Brain microvascular endothelial cell (primary cell): ENCODE results near the gene DDX25.

Source experiments
- DNase-seq: peaks from one replicate; pipeline ENCODE4 v3.0.0-alpha.2; 2020
- H3K27ac ChIP-seq: fragments of 250-450 bp; sonication (Bioruptor Pico); 2 replicates; pipeline ENCODE4 v1.5.1; 2020; ENCODE audit warnings: mild to moderate bottlenecking, moderate library complexity
- H3K27me3 ChIP-seq: fragments of 250-450 bp; sonication (Bioruptor Pico); replicated peaks from 2 replicates; pipeline ENCODE4 v1.5.1; 2020; ENCODE audit warnings: mild to moderate bottlenecking
- H3K36me3 ChIP-seq: fragments of 250-450 bp; sonication (Bioruptor Pico); replicated peaks from 2 replicates; pipeline ENCODE4 v1.5.1; 2020; ENCODE audit warnings: mild to moderate bottlenecking
- H3K4me3 ChIP-seq: 2 replicates; pipeline ENCODE4 v1.5.1; 2011; ENCODE audit warnings: low read depth, mild to moderate bottlenecking, control low read depth, low read length, moderate library complexity
- in situ Hi-C: cut with HindIII; loops from 2 replicates; pipeline ENCODE4 v1.10.0; 2017; ENCODE audit warnings: low sequenced_read_pairs, low pct_ligation_motif_present
- TF ChIP-seq, protein P1 (sequence below): IDR thresholded peaks from 2 replicates; pipeline ENCODE4 v1.5.1; 2011; ENCODE audit warnings: low read depth, mild to moderate bottlenecking, moderate library complexity, low read length, control low read depth, inconsistent platforms; ENCODE audit errors: missing control alignments

DDX25 gene

DNA sequence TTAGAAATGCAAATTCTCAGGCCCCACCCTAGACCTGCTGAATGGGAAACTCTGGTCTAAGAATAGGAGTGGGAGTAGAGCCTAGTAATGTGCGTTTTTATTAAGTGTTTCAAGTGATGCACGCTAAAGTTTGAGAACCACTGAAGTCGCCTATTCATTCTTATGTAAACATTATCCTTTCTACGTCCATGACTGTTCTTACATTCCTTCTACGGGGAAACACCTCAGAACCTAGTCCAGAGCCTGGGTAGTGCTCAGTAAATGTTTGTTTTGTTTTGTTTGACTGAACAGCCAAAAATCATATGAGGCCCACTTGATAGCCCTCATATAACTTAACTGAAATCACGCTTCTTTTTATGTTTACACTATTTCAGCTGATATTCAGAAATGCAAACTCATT lies 71.3 kb downstream of the DDX25 start:
- no peak for DNase-seq
- no peaks in the 10 kb centered on the region for H3K27me3 ChIP-seq
- TF ChIP-seq, protein P1, sequence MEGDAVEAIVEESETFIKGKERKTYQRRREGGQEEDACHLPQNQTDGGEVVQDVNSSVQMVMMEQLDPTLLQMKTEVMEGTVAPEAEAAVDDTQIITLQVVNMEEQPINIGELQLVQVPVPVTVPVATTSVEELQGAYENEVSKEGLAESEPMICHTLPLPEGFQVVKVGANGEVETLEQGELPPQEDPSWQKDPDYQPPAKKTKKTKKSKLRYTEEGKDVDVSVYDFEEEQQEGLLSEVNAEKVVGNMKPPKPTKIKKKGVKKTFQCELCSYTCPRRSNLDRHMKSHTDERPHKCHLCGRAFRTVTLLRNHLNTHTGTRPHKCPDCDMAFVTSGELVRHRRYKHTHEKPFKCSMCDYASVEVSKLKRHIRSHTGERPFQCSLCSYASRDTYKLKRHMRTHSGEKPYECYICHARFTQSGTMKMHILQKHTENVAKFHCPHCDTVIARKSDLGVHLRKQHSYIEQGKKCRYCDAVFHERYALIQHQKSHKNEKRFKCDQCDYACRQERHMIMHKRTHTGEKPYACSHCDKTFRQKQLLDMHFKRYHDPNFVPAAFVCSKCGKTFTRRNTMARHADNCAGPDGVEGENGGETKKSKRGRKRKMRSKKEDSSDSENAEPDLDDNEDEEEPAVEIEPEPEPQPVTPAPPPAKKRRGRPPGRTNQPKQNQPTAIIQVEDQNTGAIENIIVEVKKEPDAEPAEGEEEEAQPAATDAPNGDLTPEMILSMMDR: no peak
- H3K36me3 ChIP-seq: no peaks in the 10 kb centered on the region
- in situ Hi-C loops: no loop called here
- H3K4me3 ChIP-seq: no peak overlapping the region
- no peak overlapping the region for H3K27ac ChIP-seq

DNA sequence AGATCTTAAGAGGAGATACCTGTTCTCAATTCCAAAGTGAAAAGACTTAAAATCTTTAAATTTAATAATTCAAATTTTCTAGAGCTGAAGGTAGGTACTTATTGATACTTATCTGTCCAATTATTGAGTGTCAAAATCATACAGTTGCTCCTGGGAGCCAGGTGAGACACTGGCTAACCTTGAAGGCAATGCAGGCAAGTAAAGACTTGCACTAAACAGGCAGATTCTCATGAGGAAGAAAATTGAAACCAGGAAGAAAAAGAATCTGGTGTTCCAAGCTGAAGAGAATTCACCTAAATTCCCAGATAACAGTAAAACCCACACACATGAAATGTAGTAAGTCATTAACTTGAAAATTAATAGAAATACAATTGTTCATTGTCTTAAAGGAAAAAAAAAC lies 71.8 kb downstream of the DDX25 start:
- TF ChIP-seq, protein P1: no peak
- Histone ChIP-seq H3K27ac (no peak overlapping the region), H3K4me3 (no peak overlapping the region), H3K27me3 (no peaks in the 10 kb centered on the region), H3K36me3 (no peaks in the 10 kb centered on the region)
- DNase-seq: no peak
- in situ Hi-C loops: no loop called here

- H3K27ac ChIP-seq: no peak overlapping the region
- no peak for DNase-seq
- in situ Hi-C loops: no loop called here
These were observed 73.0 kb downstream of the DDX25 start for GRCh38 chr11:125977333-125977732.

GRCh38 chr11:125978181-125978716 lies 73.9 kb downstream of the DDX25 start:
- H3K27me3 ChIP-seq: no peaks in the 10 kb centered on the region
- TF ChIP-seq, protein P1: no peak
- H3K36me3 ChIP-seq: no peaks in the 10 kb centered on the region
- H3K27ac ChIP-seq: no peak overlapping the region
- DNase-seq: no peak
- in situ Hi-C loops: no loop called here
- H3K4me3 ChIP-seq: no peak overlapping the region

More at GRCh38 chr11:125977333-125977732, 73.0 kb downstream of the DDX25 start:
- TF ChIP-seq, protein P1: no peak
- H3K4me3 ChIP-seq: no peak overlapping the region
- no peaks in the 10 kb centered on the region for H3K27me3 ChIP-seq
- no peaks in the 10 kb centered on the region for H3K36me3 ChIP-seq
